GM21390 (cell line): ENCODE results near the gene UNC93A.
A peak's percentile ranks its signal among the peaks of the same experiment; 100 is the strongest.
"Not testable (repeated sequence)": the region's sequence is repeated elsewhere in the genome, so short reads cannot be mapped to it uniquely, and the experiment has no call there.

Source experiments
- ATAC-seq: cut with Tn5 transposase; IDR thresholded peaks from one replicate; pipeline ENCODE4 v1.9.1; 2021; ENCODE audit not compliant: unreplicated experiment

The UNC93A gene

GRCh38 chr6:167338541-167339117, 47.5 kb downstream of the UNC93A start:
- no peak for ATAC-seq

- no peak for ATAC-seq
Measured at GRCh38 chr6:167341038-167341583, 50.0 kb downstream of the UNC93A start.

GRCh38 chr6:167341665-167342655, 50.8 kb downstream of the UNC93A start:
- no peak for ATAC-seq

- no peak for ATAC-seq
Measured at GRCh38 chr6:167342879-167343610, 51.9 kb downstream of the UNC93A start.

GRCh38 chr6:167345348-167345747, 54.2 kb downstream of the UNC93A start:
- ATAC-seq, result no peak

- ATAC-seq, result no peak
Measured at GRCh38 chr6:167345960-167346359, 54.8 kb downstream of the UNC93A start.

- no peak for ATAC-seq
Measured at GRCh38 chr6:167347226-167347625, 56.1 kb downstream of the UNC93A start.

GRCh38 chr6:167349631-167350274, 58.6 kb downstream of the UNC93A start:
- ATAC-seq, result no peak

GRCh38 chr6:167350275-167350696, 59.2 kb downstream of the UNC93A start:
- no peak for ATAC-seq

GRCh38 chr6:167350731-167351655, 59.9 kb downstream of the UNC93A start:
- ATAC-seq, result peak; percentile 64

GRCh38 chr6:167351656-167352345, 60.7 kb downstream of the UNC93A start:
- ATAC-seq, result peak; percentile 44

- no peak for ATAC-seq
Measured at GRCh38 chr6:167356874-167357273, 65.8 kb downstream of the UNC93A start.

- not testable (repeated sequence) for ATAC-seq
Measured at GRCh38 chr6:167358394-167358793, 67.3 kb downstream of the UNC93A start.

- ATAC-seq, result not testable (repeated sequence)
Measured at GRCh38 chr6:167361170-167361569, 70.1 kb downstream of the UNC93A start.
